Neutrophil (primary cell): Measurements from ENCODE around the gene TRPV5.

Experiments used
- H3K27ac ChIP-seq: fragments of 200-600 bp; sonication (generic); 2 replicates; pipeline ENCODE4 v1.5.1; 2016; ENCODE audit warnings: mild to moderate bottlenecking, moderate library complexity
- H3K27me3 ChIP-seq: fragments of 200-600 bp; sonication (generic); 2 replicates; pipeline ENCODE4 v1.6.0; 2016; ENCODE audit warnings: mild to moderate bottlenecking
- H3K36me3 ChIP-seq: fragments of 200-600 bp; sonication (generic); 2 replicates; pipeline ENCODE4 v1.5.1; 2017
- H3K4me1 ChIP-seq, 2 experiments: fragments of 200-600 bp in 1 of 2; sonication (generic) in 1 of 2; 1 replicate in 1 of 2; 2 replicates in 1 of 2; pipeline versions ENCODE4 v1.5.1 to v1.6.1; 2013 to 2016; ENCODE audit warnings: low read depth in 1 of 2, low read length in 1 of 2, mild to moderate bottlenecking in 1 of 2, moderate library complexity in 1 of 2; ENCODE audit not compliant: control insufficient read depth in 1 of 2, insufficient read depth in 1 of 2
- H3K4me3 ChIP-seq, 2 experiments: fragments of 200-600 bp in 1 of 2; sonication (generic) in 1 of 2; 1 replicate in 1 of 2; 2 replicates in 1 of 2; pipeline ENCODE4 v1.5.1; 2013 to 2016; ENCODE audit warnings: low read depth in 1 of 2, low read length in 1 of 2, mild to moderate bottlenecking in 1 of 2, moderate library complexity in 1 of 2
- H3K9me3 ChIP-seq: fragments of 200-600 bp; sonication (generic); 2 replicates; pipeline ENCODE4 v1.5.1; 2016
- TF ChIP-seq, protein P1 (sequence below): fragments of 200-600 bp; sonication (generic); IDR thresholded peaks from 2 replicates; pipeline ENCODE4 v1.5.1; 2016; ENCODE audit warnings: antibody characterized with exemption

The TRPV5 gene

DNA sequence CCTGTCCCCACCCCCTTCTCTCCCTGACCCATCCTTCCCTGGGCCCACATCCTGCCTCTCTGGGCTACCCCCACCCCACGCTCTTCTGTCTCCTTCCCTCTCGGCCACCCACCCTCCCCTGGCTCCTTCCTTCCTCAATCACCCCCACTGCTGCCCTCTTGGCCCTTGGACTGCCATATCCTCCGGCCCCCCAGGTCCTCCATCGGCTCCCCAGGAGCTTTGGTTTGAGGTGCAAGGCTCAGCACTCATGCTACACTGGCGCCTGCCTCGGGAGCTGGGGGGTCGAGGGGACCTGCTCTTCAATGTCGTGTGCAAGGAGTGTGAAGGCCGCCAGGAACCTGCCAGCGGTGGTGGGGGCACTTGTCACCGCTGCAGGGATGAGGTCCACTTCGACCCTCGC lies 67.8 kb downstream of the TRPV5 start:
- TF ChIP-seq, protein P1, sequence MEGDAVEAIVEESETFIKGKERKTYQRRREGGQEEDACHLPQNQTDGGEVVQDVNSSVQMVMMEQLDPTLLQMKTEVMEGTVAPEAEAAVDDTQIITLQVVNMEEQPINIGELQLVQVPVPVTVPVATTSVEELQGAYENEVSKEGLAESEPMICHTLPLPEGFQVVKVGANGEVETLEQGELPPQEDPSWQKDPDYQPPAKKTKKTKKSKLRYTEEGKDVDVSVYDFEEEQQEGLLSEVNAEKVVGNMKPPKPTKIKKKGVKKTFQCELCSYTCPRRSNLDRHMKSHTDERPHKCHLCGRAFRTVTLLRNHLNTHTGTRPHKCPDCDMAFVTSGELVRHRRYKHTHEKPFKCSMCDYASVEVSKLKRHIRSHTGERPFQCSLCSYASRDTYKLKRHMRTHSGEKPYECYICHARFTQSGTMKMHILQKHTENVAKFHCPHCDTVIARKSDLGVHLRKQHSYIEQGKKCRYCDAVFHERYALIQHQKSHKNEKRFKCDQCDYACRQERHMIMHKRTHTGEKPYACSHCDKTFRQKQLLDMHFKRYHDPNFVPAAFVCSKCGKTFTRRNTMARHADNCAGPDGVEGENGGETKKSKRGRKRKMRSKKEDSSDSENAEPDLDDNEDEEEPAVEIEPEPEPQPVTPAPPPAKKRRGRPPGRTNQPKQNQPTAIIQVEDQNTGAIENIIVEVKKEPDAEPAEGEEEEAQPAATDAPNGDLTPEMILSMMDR: no peak
- Histone ChIP-seq H3K27me3 (no peaks in the 10 kb centered on the region), H3K36me3 (peaks cover 39% of the 10 kb centered on the region), H3K9me3 (no peaks in the 10 kb centered on the region), H3K27ac (no peak overlapping the region), H3K4me3 (no peak overlapping the region), H3K4me1 (peaks cover 0 to 2% of the 10 kb centered on the region in 2 experiments)

DNA sequence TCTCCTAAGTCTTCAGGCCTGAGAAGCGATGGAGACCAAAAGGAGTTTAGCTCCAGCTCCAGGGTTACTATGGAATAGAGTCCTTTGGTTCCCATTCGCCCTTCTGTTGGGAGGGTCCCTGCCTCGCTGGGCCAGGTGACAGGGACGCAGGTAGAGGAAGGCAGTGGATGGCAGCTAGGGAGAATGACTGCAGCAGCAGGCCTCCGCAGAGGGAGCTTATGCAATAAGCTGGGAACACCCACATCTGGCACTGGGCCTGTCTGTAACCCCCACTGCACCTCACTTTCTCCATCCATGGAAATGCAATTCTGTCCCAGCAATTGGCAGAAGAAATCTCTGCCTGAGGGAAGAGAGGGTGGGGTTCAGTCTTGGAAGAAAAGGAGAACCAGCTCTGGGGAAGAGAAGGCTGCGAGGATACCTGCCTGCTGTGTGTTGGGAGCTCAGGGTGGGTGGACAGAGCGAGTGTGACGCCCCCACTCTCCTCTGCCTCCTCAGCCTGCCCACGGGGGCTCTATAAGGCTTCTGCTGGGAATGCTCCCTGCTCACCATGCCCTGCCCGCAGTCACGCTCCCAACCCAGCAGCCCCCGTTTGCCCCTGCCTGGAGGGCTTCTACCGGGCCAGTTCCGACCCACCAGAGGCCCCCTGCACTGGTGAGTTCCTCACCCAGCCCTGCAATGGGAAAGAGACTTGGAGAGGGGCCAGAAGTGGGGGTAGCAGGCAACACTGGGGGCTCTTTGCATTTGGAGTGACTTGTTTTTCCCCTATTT lies 68.4 kb downstream of the TRPV5 start:
- Histone ChIP-seq H3K27ac (no peak overlapping the region), H3K4me3 (no peak overlapping the region), H3K27me3 (no peaks in the 10 kb centered on the region), H3K36me3 (peaks cover 35% of the 10 kb centered on the region), H3K4me1 (peaks cover 0 to 2% of the 10 kb centered on the region in 2 experiments), H3K9me3 (no peaks in the 10 kb centered on the region)
- TF ChIP-seq, protein P1: no peak

DNA sequence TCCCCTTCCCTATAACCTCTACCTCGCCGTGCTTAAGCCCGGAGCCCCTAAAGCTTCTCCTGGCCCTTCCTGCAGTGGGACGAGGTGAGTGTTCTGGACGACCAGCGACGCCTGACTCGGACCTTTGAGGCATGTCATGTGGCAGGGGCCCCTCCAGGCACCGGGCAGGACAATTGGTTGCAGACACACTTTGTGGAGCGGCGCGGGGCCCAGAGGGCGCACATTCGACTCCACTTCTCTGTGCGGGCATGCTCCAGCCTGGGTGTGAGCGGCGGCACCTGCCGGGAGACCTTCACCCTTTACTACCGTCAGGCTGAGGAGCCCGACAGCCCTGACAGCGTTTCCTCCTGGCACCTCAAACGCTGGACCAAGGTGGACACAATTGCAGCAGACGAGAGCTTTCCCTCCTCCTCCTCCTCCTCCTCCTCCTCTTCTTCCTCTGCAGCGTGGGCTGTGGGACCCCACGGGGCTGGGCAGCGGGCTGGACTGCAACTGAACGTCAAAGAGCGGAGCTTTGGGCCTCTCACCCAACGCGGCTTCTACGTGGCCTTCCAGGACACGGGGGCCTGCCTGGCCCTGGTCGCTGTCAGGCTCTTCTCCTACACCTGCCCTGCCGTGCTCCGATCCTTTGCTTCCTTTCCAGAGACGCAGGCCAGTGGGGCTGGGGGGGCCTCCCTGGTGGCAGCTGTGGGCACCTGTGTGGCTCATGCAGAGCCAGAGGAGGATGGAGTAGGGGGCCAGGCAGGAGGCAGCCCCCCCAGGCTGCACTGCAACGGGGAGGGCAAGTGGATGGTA lies 69.5 kb downstream of the TRPV5 start:
- H3K4me3 ChIP-seq: no peak overlapping the region
- H3K36me3 ChIP-seq: peaks cover 35% of the 10 kb centered on the region
- no peaks in the 10 kb centered on the region for H3K27me3 ChIP-seq
- H3K27ac ChIP-seq: no peak overlapping the region
- TF ChIP-seq, protein P1: no peak
- no peaks in the 10 kb centered on the region for H3K9me3 ChIP-seq
- H3K4me1 ChIP-seq: peaks cover 0 to 2% of the 10 kb centered on the region in 2 experiments

DNA sequence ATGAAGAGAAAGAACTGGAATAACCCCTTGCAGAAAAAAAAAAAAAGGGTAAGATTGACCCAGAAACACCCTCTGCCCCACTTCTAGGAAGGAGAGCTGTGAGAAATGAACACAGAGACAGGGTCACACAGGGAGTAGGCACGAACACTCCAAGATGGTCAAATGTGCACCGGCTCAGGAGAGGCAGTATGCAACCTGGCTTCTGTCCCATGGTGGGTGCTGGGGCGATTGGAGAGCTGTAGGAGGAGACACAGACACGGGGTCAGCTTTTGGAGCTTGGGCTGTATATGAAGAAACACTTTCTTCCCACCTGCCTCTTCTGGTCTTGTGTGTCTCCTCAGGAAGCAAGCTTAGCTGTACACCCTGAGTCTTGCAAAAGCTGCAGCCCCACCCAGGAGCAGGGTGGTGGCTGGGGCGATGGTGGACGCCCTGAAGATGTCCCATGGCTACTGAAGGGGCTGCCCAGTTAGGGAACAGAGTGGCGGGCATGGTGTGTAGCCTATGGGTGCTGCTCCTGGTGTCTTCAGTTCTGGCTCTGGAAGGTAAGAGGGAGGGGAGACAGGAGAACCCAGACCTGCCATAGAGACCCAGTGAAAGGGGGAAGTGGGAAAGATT lies 70.7 kb downstream of the TRPV5 start:
- peaks cover 23% of the 10 kb centered on the region for H3K36me3 ChIP-seq
- TF ChIP-seq, protein P1: no peak
- no peak overlapping the region for H3K27ac ChIP-seq
- H3K27me3 ChIP-seq: no peaks in the 10 kb centered on the region
- no peak overlapping the region for H3K4me3 ChIP-seq
- peaks cover 0 to 2% of the 10 kb centered on the region in 2 experiments for H3K4me1 ChIP-seq
- H3K9me3 ChIP-seq: no peaks in the 10 kb centered on the region

DNA sequence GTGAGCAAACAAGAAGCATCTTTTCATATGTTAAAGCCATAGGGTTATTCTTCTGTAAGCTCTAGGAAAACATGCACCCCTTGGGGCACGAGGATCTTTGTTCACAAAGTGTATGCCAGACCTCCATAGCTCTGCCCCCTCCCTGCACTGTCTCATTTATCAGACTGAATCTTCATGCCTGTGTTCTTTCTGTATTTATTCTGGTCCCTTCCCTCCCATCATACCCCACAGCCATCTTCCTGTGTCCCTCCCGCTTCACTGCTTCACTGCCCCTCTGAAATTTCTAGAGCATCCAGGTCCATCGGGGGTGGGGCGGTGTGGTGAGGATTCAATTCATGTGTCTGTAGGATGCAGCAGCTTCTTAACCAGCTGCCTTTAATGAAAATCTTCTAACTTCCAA lies 71.2 kb downstream of the TRPV5 start:
- TF ChIP-seq, protein P1: no peak
- peaks cover 0 to 2% of the 10 kb centered on the region in 2 experiments for H3K4me1 ChIP-seq
- no peak overlapping the region for H3K4me3 ChIP-seq

More for the DNA sequence above, 71.2 kb downstream of the TRPV5 start:
- Histone ChIP-seq H3K27me3 (no peaks in the 10 kb centered on the region), H3K9me3 (no peaks in the 10 kb centered on the region), H3K36me3 (peaks cover 20% of the 10 kb centered on the region), H3K27ac (no peak overlapping the region)
